DMS79 (cell line): Measurements from ENCODE around the gene IMMP2L.

Experiments used
- DNase-seq: peaks from one replicate; lab custom pipeline; 2025; lab: John Stamatoyannopoulos, UW

Gene IMMP2L

DNA sequence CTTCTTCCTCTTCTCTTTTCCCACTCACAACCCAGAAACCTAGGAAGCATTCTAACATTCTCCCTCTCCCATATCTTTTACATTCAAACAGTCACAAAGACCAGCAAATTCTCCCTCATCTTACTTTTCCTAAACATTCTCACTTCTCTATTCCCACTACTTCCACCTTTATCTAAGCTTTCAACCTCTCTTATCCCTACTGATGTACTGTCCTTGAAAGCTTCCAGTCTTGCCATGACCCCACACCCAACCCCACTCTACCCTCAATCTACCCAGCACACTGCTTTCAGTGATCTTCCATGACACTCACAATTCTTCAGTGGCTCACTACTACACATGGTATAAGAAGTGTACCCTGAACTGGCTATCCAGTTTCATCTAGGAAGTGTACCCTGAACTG, 5.3 kb downstream of the IMMP2L start:
- DNase-seq: no peak

- no peak for DNase-seq
Observed at GRCh38 chr7:111554086-111554485, 8.2 kb downstream of the IMMP2L start.

GRCh38 chr7:111541067-111541466, 21.2 kb downstream of the IMMP2L start:
- DNase-seq: no peak

DNA sequence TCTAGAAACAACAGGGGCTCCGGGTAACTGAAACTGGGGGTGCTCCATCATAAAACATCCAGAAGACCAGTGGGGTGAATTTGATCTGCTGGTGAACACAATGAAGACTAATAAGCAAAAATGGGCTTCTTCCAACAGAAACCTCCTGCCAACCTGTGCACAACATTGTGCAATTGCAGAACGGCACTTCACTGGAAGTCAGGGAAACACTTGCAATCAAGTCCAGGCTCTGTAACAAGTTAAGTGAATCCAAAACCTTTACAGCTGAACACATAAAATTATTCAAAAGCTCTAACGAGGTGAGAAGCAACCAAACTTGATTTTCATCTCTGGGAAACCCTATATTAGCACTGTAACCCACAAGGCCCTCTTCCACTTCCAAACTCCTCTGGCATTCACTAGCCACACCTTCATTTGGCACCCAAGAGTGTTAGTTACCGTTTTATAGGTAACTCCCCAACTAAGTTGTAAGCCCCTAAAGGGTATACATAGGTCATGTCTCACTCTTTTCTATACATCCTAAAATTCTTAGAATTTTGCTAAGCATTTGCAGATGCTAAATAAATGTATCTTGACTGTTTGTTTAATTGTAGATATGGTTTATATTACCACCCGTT, 22.0 kb downstream of the IMMP2L start:
- peak; percentile 61 for DNase-seq

GRCh38 chr7:111537134-111537533, 25.2 kb downstream of the IMMP2L start:
- DNase-seq: no peak

DNA sequence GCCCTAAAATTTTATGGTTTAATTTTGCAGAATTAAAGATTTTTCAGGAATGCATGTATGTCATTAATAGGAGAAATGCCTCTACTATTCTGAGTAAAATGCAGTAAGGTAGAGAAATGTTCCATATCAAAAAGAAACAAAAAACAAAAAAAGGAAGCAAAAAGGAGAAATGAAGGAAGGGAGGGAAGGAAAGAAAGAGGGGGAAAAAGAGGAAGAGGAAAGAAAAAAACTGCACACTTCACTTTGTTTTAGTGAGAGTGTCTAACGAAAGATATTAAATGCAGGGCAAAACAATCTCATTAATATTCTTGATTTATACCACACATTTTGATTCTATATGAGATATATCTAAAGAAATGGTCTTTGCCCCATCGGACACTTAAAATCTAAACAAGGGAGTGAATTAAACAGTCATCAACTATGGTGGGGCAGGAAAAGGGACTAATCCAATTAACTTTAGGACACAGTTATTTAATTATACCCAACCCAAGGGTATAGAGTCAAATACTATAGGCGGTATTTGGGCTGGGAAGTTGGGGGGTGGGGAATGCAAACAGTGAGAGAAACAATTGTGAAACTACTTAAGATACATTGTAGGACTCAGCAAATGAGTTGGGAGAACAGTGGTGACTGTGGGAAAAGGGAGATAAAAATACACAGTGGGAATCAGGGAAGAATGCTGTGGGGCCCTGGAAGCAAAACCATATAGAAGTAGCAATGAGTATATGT, 27.0 kb downstream of the IMMP2L start:
- no peak for DNase-seq

- DNase-seq: peak; percentile 68
Observed at GRCh38 chr7:111532625-111533024, 29.7 kb downstream of the IMMP2L start.

DNA sequence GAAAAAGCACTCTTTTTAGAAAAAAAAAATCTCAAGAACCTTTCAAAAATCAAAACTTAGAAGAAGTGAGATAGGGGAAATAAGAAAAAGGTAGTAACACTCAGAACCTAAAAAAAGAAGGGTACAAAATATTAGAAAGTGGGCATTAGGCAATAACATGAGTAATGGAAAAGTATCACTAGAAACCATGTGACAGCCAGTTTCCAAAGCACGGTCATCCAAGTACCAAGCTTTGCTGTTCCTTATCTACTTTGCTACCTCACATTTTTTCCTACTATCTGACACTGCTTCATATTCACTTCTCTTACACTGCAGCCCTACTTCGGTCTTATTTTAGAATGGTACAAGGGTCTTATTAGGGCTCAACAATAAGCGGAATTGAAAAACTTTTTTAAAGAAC, 30.3 kb downstream of the IMMP2L start:
- DNase-seq: no peak

DNA sequence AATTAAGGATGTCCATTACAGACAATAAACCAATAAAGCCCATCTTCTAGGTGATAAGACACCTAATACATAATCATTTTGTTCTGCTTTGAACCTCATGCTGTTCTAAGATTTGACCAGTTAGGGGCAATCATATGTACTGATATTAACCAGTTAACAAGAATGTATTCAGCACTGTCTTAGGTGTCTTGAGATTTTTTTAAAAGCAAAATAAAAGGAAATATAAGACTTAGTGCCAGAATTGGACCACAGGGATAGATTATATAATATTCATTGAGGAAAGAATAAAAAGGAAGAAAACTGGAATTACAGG, 32.0 kb downstream of the IMMP2L start:
- no peak for DNase-seq

DNA sequence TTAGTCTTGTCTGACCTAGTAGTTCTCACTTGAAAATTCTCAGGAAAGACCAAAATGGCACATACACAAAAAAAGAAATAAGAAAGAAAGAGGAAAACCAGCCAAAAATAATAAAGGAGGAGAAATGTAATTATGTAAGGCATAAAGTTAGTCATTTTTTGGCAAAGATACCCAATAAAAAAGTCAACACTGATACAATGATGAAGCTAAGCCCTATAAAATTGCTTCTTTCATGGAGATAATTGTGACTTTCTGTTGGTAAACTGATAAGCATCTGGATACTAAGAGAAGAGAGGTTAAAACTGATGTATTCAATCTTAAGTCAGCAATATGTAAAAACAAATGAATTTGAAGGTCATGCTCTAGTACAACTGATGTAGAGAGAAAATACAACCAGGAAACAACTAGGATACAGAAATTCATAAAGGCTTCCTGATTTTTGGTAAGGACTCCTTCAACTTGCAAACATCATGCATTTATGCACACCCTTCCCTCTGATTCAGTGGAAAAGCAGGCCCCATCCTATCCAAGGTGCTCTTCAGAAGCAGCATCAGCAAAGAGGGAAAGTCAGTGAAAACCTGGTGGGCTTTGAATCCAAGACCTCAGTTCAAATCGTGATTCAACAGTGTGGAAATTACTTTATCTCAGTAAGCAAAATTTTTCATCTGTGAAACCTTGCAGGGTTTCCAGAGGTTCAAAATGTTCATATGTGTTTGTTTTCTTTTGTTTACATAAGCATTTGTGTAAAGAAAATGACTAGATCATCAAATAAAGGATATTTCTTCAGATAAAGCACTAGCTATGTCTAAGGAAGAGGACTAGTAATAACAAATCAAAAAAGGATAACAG, 32.6 kb downstream of the IMMP2L start:
- no peak for DNase-seq

DNA sequence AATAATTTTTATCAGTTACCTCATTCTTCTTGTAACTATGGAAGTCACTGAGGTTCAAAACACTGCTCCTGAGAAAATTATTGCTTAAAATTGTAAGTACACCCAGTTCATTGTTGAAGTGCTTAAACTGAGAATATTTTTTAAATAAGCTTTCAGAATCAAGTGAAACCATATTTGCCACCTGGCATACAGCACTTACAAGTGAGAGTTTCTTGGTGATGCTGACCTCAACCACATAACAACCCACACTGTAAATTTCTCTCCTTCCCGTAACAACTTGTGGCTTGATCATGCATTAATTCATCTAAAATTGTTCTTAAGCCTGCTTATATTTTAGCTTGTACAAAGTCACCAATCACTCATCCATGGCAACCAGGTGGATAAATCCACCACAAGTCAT, 34.0 kb downstream of the IMMP2L start:
- DNase-seq: no peak

DNA sequence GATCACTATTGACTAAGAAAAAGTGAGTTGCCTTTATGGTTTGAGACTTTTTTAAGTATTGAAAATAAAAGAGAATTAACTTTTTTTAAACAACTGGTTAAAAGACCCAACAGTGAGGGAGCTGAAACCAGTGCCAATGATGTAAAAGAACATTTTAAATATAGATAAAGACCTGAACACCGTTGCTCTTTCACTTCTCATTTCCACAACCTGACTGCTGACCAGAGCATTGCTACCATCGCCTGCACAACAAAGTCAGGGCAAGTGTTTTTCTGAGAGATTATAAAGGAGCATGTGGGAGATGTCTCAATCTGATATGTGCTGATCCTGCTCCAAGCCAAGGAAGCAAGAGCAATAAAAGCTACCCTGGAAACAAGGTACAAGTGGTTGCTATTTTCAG, 34.7 kb downstream of the IMMP2L start:
- no peak for DNase-seq

- no peak for DNase-seq
Observed at GRCh38 chr7:111525100-111525499, 37.2 kb downstream of the IMMP2L start.

DNA sequence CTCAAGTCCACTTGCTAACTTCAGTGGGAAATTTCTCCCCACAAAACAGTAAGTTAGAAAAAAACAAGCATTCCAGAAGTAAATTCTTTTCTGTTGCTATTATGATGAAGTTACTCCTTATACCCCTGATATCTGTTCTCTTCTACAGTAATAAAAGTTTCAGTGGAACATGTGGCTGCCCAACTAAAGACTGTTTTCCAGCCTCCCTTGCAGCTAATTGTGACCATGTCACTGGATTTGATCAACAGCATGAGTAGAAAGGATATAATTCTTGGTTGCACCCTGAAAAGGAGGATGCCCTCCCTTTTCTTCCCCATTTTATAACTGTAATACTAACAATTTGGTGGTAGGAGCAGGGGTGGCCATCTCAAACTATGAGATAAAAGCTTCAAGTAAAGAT, 40.6 kb downstream of the IMMP2L start:
- DNase-seq: no peak

GRCh38 chr7:111518264-111518663, 44.0 kb downstream of the IMMP2L start:
- DNase-seq: no peak

DNA sequence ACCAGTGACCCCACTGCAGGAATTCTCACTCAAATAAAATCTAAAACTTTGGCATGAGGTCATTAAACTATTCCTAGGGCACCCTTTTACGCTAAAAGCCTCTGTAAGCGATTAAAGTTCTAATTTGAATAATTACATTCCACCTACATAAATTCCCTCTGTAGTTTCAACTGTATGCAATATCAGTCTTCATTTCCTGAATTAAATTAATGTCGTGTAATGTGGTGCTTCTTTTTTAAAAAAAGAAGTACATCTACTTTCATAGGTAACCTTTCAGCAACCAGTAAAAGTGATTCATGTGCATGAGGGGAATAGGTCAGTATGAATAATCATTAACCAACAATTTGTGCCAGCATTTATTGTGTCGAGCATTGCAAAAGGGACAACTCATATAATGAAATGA, 44.7 kb downstream of the IMMP2L start:
- no peak for DNase-seq

DNA sequence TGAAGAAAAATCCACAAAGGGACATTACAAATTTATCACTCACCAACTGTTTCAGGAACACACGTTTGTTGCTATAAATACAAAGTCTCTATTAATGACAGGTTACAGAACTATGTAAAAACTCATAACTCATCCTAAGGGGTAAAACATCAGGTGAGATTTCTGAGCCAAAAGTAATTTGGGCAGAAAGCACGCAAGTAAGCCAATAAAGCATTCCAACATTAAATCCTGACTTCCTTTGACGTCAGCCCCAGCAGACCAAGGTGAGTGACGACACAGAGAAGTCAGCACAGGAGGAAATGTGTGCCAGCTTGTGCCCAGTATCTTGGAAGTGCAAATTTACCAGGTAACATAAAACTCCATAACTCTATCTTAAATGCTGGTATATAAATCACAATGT, 45.7 kb downstream of the IMMP2L start:
- no peak for DNase-seq

DNA sequence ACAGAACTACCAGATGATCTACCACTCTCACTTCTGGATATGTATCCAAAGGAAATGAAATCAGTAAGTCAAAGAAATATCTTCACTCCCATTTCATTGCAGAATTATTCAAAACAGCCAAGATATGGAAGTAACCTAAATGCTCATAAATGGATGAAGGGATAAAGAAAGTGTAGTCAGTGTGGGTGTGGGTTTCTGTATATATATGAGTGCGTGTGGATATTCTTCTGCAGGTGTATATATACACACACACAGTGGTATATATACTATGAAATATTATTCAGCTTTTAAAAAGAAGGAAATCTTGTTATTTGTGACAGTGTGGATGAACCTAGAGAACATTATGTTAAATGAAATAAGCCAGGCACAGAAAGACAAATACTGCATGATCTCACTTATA, 48.7 kb downstream of the IMMP2L start:
- DNase-seq: no peak

GRCh38 chr7:111511845-111512244, 50.4 kb downstream of the IMMP2L start:
- DNase-seq: no peak

GRCh38 chr7:111510584-111511378, 51.5 kb downstream of the IMMP2L start:
- no peak for DNase-seq

DNA sequence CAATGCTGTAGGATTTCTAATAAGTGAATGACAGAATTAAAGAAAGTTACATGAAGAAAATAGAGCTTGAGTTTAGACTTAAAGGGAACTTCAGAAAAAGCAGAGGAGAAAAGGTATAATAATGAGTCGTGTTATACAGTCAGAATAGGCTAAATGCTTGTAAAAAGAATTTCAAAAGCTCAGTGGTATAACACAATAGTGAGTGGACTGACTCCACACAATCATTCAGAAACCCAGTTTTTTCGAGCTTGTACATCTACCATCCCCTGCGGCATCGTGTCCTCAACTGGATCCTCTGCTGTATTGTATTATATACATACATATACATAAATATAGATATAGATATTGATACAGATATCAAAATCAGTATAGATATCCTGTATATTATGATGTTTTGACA, 52.2 kb downstream of the IMMP2L start:
- no peak for DNase-seq

DNA sequence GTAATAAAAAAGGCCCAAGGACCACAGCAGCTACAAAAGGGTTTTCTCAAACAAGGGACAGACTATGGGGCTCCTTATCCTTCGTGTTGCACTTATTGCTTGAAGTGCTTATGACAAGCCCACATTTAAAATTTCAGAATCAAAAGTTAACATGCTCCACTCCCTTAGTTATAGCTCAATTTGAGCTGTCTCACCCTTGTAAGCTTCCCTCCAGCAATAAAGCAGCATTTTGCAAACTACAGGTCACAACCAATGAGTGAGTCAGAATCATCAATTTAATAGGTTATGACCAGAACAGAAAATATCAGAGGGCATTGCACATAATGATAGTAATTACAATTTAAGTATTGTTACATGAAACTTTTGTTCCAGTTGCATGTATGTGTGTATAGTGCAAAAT, 53.0 kb downstream of the IMMP2L start:
- no peak for DNase-seq
